ENCODE results near the gene CAVIN4. TPM values are rescaled to one million over a fixed set of nuclear protein-coding genes. Genes with fewer than 3 reads are reported as not detected.

CAVIN4 gene
- total and polyA plus RNA-seq, 2 of the 13 experiments (the other 11 are each of a cell fraction or from before 2014, with no cell fraction given), result 0.54 to 1.00 TPM

DNA sequence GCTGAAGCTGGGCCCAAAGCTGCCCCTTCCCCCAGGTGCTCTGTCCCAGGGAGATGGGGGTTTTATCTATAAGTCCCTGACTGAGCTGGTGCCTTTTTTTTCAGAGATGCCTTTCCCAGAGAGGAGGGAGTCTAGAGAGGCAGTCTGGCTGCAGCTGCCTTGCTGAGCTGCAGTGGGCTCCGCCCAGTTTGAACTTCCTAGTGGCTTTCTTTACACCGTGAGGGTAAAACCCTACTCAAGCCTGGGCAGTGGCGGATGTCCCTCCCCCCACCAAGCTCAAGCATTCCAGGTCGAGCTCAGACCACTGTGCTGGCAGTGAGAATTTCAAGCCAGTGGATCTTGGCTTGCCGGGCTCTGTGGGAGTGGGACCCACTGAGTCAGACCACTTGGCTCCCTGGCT is 41.3 kb downstream of the CAVIN4 start:
- in situ Hi-C loops (cut with HindIII; ENCODE audit: extremely low pct_ligation_motif_present, low pct_unique_long_range_greater_than_20kb) (no loop called here), intact Hi-C loops (cut with micrococcal nuclease; ENCODE audit: unreplicated experiment) (no loop called here)
- Histone ChIP-seq H4K20me1 (ENCODE audit: insufficient read depth, low read length) (no peaks in the 10 kb centered on the region), H3K27me3 (ENCODE audit: control insufficient read depth in 1 of 2, insufficient read depth in 2 of 2, low read length in 2 of 2) (no peaks in the 10 kb centered on the region), H3K27ac (ENCODE audit: extremely low read length, insufficient read depth, low read length) (no peak overlapping the region), H3K36me3 (replicated peaks in 1 of 2; ENCODE audit: control insufficient read depth in 1 of 2, insufficient read depth in 2 of 2, low read length in 2 of 2) (no peaks in the 10 kb centered on the region), H3K9me3 (ENCODE audit: low read length) (no peaks in the 10 kb centered on the region; the same call in 1 of the 2 replicates), H3K4me1 (ENCODE audit: insufficient read depth, low read length) (peaks cover 14% of the 10 kb centered on the region; the same call in 1 of the 2 replicates), H3K4me3 (replicated peaks in 1 of 3; ENCODE audit: insufficient read depth in 1 of 3, low read depth in 2 of 3, low read length in 3 of 3) (peak overlapping the region in 1 of 3 experiments; percentile 49; a peak in 2 of 6 replicates), H2AFZ (ENCODE audit: low read length) (no peak overlapping the region), H3K4me2 (ENCODE audit: low read depth, low read length) (peak overlapping the region; percentile 62), H3K9ac (ENCODE audit: insufficient read depth, low read depth, low read length) (no peak overlapping the region), H3K79me2 (ENCODE audit: insufficient read depth, low read length) (no peaks in the 10 kb centered on the region)
- 15% methylated on average over 3 of the region's 5 CpGs for WGBS (ENCODE audit: low lambda C conversion rate)
- POLR2A ChIA-PET, result no interaction called here
- TF ChIP-seq RXRA (CRISPR knock-in tag; IDR thresholded peaks at IDR 0.05) (0 out of 2 replicates have a peak, but pooled peaks have one; percentile 14), NR2C2 (CRISPR knock-in tag; IDR thresholded peaks at IDR 0.05; ENCODE audit: borderline replicate concordance) (0 out of 2 replicates have a peak, but pooled peaks have one; percentile 4), POGZ (CRISPR knock-in tag; IDR thresholded peaks at IDR 0.05) (0 out of 2 replicates have a peak, but pooled peaks have one; percentile 0), YEATS4 (CRISPR knock-in tag; IDR thresholded peaks at IDR 0.05; ENCODE audit: borderline replicate concordance) (no peak)
- DNase-seq (ENCODE audit: low spot score) (no peak), FAIRE-seq (no peak), ATAC-seq (peak; percentile 82)
- no TSS peak for BruUV-seq (replicated peaks)
- CTCF ChIA-PET (ENCODE audit: low intra/inter-chr PET ratio, low total read pairs), result no interaction called here

DNA sequence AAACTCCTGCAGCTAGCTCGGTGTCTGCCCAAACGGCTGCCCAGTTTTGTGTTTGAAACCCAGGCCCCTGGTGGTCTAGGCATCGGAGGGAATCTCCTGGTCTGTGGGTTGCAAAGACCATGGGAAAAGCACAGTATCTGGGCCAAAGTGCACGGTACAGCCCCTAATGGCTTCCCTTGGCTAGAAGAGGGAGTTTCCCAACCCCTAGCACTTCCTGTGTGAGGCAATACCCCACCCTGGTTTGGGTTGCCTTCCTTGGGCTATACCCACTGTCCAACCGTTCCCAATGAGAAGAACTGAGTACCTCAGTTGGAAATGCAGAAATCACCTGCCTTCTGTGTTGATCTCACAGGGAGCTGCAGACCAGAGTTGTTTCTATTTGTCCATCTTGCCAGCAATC is 41.8 kb downstream of the CAVIN4 start:
- no peaks in the 10 kb centered on the region for H3K79me2 ChIP-seq (ENCODE audit: insufficient read depth, low read length)
- H3K36me3 ChIP-seq (replicated peaks in 1 of 2; ENCODE audit: control insufficient read depth in 1 of 2, insufficient read depth in 2 of 2, low read length in 2 of 2), result no peaks in the 10 kb centered on the region
- no peaks in the 10 kb centered on the region; the same call in 1 of the 2 replicates for H3K9me3 ChIP-seq (ENCODE audit: low read length)
- BruUV-seq (replicated peaks), result no TSS peak
- H3K27ac ChIP-seq (ENCODE audit: extremely low read length, insufficient read depth, low read length), result no peak overlapping the region
- H3K27me3 ChIP-seq (ENCODE audit: control insufficient read depth in 1 of 2, insufficient read depth in 2 of 2, low read length in 2 of 2), result no peaks in the 10 kb centered on the region
- peak overlapping the region in 1 of 3 experiments; percentile 49; a peak in 2 of 6 replicates for H3K4me3 ChIP-seq (replicated peaks in 1 of 3; ENCODE audit: insufficient read depth in 1 of 3, low read depth in 2 of 3, low read length in 3 of 3)
- POLR2A ChIA-PET, result no interaction called here
- intact Hi-C loops (cut with micrococcal nuclease; ENCODE audit: unreplicated experiment), result no loop called here
- WGBS (ENCODE audit: low lambda C conversion rate), result 0% methylated on average over 5 of the region's 5 CpGs
- H3K4me1 ChIP-seq (ENCODE audit: insufficient read depth, low read length), result peaks cover 14% of the 10 kb centered on the region; the same call in 1 of the 2 replicates
- in situ Hi-C loops (cut with HindIII; ENCODE audit: extremely low pct_ligation_motif_present, low pct_unique_long_range_greater_than_20kb), result no loop called here
- CTCF ChIA-PET (ENCODE audit: low intra/inter-chr PET ratio, low total read pairs), result no interaction called here
- peak overlapping the region; percentile 62 for H3K4me2 ChIP-seq (ENCODE audit: low read depth, low read length)
- ATAC-seq (peak; percentile 75), FAIRE-seq (no peak), DNase-seq (ENCODE audit: low spot score) (no peak)
- no peak overlapping the region for H2AFZ ChIP-seq (ENCODE audit: low read length)
- H4K20me1 ChIP-seq (ENCODE audit: insufficient read depth, low read length), result no peaks in the 10 kb centered on the region
- H3K9ac ChIP-seq (ENCODE audit: insufficient read depth, low read depth, low read length), result no peak overlapping the region
- TF ChIP-seq ZNF83 (CRISPR knock-in tag; IDR thresholded peaks at IDR 0.05; ENCODE audit: borderline replicate concordance) (no peak), GABPA (IDR thresholded peaks at IDR 0.05; ENCODE audit: low read depth, low read length) (0 out of 2 replicates have a peak, but pooled peaks have one; percentile 17), GABPA (CRISPR knock-in tag; IDR thresholded peaks at IDR 0.05; ENCODE audit: low read depth) (peak; percentile 48; the same call in 1 of the 2 replicates), CHD4 (IDR thresholded peaks at IDR 0.05; ENCODE audit: borderline replicate concordance, low read length) (no peak), AKAP8 (CRISPR knock-in tag; IDR thresholded peaks at IDR 0.05) (no peak), JUN (CRISPR knock-in tag; IDR thresholded peaks at IDR 0.05) (no peak), RFXAP (CRISPR knock-in tag; IDR thresholded peaks at IDR 0.05; ENCODE audit: borderline replicate concordance) (no peak), PPARG (CRISPR knock-in tag; conservative IDR thresholded peaks at IDR 0.05) (peak; percentile 56), IRF2 (CRISPR knock-in tag; IDR thresholded peaks at IDR 0.05) (no peak), ZNF614 (CRISPR knock-in tag; IDR thresholded peaks at IDR 0.05; ENCODE audit: borderline replicate concordance) (no peak), KDM1A (CRISPR knock-in tag; IDR thresholded peaks at IDR 0.05) (no peak), ATF7-NPFF (CRISPR knock-in tag; IDR thresholded peaks at IDR 0.05; ENCODE audit: low read depth) (no peak)
- TF ChIP-seq, protein P1, sequence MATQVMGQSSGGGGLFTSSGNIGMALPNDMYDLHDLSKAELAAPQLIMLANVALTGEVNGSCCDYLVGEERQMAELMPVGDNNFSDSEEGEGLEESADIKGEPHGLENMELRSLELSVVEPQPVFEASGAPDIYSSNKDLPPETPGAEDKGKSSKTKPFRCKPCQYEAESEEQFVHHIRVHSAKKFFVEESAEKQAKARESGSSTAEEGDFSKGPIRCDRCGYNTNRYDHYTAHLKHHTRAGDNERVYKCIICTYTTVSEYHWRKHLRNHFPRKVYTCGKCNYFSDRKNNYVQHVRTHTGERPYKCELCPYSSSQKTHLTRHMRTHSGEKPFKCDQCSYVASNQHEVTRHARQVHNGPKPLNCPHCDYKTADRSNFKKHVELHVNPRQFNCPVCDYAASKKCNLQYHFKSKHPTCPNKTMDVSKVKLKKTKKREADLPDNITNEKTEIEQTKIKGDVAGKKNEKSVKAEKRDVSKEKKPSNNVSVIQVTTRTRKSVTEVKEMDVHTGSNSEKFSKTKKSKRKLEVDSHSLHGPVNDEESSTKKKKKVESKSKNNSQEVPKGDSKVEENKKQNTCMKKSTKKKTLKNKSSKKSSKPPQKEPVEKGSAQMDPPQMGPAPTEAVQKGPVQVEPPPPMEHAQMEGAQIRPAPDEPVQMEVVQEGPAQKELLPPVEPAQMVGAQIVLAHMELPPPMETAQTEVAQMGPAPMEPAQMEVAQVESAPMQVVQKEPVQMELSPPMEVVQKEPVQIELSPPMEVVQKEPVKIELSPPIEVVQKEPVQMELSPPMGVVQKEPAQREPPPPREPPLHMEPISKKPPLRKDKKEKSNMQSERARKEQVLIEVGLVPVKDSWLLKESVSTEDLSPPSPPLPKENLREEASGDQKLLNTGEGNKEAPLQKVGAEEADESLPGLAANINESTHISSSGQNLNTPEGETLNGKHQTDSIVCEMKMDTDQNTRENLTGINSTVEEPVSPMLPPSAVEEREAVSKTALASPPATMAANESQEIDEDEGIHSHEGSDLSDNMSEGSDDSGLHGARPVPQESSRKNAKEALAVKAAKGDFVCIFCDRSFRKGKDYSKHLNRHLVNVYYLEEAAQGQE (IDR thresholded peaks at IDR 0.05; ENCODE audit: borderline replicate concordance in 1 of 2, low read depth in 1 of 2, low read length in 2 of 2), result no peak

Data from HepG2 (cell line).